Activated CD8-positive, alpha-beta memory T cell treated with anti-CD3 and anti-CD28 coated beads for 4 hours (primary cell): ENCODE data around the gene PSEN1.
"Not testable (repeated sequence)": the region's sequence is repeated elsewhere in the genome, so short reads cannot be mapped to it uniquely, and the experiment has no call there.

Experiments used
- DNase-seq, 2 donors: peaks; one replicate each; pipeline ENCODE4 v3.0.0-alpha.2; 2020; ENCODE audit warnings: low read depth in 2 of 2

Gene PSEN1

GRCh38 chr14:73166399-73166798 is 30.1 kb downstream of the PSEN1 start:
- no peak for DNase-seq

DNA sequence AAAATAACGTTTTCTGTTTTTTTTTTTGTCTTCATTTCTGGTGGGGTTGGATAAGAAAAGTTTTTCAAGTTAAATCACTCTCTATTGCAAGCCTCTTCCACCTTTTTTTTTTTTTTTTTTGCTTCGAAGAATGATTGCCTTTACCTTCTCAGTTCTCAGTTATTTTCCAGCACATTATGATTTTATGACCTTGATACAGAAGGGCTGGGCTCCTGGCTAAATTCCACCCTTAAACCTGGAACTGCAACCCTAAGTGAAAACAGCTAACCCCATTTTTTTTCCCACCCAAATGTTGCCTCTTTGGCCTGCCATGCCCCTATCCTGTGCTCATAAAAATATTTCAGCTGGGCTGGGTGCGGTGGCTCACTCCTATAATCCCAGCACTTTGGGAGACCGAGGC is 31.4 kb downstream of the PSEN1 start:
- no peak for DNase-seq

DNA sequence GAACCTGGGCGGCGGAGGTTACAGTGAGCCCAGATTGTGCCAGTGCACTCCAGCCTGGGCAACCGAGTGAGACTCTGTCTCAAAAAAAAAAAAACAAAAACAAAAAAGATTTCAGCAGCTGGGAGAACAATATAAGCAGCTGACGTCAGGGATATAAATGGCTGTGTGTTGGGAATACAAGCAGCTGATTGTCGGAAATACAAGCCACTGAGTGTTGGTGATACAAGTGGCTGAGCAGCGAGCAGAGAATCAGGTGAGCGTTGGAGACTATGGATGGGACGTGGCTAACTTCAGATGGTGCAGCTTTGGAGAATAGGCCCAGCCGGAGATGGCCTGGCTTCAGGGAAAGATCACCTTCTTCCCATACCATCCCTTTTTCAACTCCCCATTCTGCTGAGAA is 32.0 kb downstream of the PSEN1 start:
- no peak for DNase-seq

- DNase-seq, result no peak
Measured at GRCh38 chr14:73168691-73169090, 32.4 kb downstream of the PSEN1 start.

DNA sequence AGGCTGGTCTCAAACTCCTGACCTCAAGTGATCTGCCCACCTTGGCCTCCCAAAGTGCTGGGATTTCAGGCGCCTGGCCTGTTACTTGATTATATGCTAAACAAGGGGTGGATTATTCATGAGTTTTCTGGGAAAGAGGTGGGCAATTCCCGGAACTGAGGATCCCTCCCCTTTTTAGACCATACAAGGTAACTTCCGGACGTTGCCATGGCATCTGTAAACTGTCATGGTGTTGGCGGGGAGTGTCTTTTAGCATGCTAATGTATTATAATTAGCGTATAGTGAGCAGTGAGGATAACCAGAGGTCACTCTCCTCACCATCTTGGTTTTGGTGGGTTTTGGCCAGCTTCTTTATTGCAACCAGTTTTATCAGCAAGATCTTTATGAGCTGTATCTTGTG is 33.5 kb downstream of the PSEN1 start:
- DNase-seq, result not testable (repeated sequence)

DNA sequence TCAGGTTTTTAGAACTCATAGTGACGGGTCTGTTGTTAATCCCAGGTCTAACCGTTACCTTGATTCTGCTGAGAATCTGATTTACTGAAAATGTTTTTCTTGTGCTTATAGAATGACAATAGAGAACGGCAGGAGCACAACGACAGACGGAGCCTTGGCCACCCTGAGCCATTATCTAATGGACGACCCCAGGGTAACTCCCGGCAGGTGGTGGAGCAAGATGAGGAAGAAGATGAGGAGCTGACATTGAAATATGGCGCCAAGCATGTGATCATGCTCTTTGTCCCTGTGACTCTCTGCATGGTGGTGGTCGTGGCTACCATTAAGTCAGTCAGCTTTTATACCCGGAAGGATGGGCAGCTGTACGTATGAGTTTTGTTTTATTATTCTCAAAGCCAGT is 34.4 kb downstream of the PSEN1 start:
- DNase-seq, result no peak

DNA sequence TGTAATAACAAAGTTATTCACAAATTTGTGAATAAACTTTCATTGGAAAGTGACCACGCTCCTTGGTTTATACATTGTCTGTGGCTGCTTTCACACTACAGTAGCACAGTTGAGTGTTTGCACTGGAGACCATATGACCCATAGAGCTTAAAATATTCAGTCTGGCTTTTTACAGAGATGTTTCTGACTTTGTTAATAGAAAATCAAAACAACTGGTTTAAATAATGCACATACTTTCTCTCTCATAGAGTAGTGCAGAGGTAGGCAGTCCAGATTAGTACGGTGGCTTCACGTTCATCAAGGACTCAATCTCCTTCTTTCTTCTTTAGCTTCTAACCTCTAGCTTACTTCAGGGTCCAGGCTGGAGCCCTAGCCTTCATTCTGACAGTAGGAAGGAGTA is 36.2 kb downstream of the PSEN1 start:
- no peak for DNase-seq

- no peak for DNase-seq
Measured at GRCh38 chr14:73173092-73173735, 36.9 kb downstream of the PSEN1 start.

DNA sequence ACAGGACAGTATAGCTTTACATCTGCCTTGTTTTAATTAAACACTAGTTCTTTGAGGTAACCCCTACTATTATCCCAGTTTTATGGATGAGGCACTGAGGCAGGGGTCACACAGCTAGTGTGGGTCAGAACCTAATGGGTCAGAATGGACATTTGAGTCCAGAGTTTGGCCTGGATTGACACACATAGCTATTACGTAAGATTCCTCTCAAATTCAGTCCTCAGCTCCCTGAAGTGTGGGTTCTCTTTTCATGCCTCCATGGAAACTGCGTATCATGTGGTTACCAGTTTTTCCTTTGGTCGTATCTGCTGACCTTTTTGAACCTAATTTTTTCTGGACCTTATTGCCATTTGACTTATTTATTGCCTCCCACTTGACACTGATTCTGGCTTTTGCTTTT is 40.4 kb downstream of the PSEN1 start:
- no peak for DNase-seq

DNA sequence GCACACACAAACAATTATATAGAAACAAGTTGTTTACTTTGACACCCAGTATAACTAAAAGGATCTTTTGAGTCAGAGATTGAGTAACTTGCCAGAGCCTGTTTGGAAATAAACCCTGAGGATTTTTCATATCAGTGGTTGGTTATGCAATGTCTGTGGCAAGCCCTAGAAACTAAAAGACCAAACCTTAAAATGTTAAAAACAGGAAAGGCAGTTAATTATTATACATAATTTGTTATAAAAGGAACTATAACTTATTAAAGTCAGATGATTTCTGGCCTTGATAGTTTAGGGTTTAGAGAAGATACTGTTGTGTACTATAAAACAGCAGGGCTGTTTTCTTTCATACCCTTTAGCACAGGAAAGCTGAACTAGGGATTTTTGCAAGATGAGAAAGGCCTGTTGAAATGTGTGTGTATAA is 44.1 kb downstream of the PSEN1 start:
- no peak for DNase-seq

- DNase-seq, result not testable (repeated sequence)
Measured at GRCh38 chr14:73180969-73181368, 44.7 kb downstream of the PSEN1 start.

DNA sequence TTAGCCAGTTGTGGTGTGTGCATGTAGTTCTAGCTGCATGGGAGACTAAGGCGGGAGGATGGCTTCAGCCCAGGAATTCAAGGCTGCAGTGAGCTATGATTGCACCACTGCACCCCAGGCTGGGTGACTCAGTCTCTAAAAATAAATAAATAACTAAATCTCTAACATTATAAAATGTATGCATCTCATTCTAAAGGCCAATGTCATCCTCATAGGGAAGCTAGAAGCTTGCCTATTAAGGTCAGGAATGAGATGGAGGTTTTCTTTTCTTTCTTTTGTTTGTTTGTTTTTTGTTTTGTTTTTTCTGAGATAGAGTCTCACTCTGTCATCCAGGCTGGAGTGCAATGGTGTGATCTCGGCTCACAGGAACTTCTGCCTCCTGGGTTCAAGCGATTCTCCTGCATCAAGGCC is 52.2 kb downstream of the PSEN1 start:
- no peak for DNase-seq

- DNase-seq, result no peak
Measured at GRCh38 chr14:73189651-73190050, 53.3 kb downstream of the PSEN1 start.

DNA sequence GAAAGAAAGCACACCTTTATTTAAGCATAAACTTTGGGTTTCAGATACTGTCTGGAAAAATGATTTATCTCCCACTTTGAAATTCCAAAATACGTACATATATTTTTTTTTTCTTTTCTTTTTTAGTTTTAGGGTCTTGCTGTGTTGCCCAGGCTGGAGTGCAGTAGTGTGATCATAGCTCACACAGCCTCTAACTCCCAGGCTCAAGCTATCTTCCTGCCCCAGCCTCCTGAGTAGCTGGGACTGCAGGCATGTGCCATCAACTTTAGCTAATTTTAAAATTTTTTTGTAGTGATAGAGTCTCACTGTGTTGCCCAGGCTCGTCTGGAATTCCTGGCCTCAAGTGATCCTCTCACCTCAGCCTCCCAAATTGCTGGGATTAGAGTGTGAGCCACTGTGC is 55.1 kb downstream of the PSEN1 start:
- DNase-seq, result no peak

- not testable (repeated sequence) for DNase-seq
Measured at GRCh38 chr14:73194306-73194705, 58.0 kb downstream of the PSEN1 start.

DNA sequence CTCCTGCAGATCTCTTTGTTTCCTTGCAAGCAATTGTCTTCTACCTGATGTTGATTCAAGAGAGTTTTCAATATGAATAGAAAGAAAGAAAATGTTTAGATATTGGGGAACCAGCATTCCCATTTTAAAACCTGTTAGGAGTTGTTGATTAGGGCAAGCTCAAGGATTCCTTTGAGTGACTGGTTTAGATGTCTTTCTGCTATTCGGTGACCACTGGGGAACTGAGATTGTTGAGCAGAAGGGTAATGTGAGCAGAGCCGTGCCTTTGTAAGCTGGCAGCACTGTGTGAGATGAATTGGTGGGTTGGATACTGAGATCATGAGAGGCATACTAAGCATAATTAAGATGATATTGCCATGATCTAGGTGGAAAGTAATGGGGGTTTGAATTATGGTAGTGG is 61.9 kb downstream of the PSEN1 start:
- DNase-seq, result no peak

DNA sequence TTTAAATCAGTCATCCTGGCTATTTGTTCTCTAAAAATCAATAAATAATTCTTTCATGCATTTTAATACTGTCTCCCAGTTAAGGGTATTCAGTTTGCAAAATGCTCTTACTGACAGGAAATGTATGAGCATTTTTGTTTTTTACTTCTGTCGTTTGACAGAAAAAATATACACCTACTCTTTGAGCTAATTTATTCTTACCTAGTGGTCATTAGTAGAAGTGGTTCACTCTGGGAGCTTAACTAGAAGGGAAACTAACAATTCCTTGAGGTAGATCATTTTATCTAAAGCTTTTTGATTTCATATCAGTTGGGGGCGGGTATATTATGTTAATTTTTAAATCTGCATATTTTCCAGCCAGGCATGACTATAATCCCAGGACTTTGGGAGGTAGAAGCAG is 67.2 kb downstream of the PSEN1 start:
- DNase-seq, result no peak

DNA sequence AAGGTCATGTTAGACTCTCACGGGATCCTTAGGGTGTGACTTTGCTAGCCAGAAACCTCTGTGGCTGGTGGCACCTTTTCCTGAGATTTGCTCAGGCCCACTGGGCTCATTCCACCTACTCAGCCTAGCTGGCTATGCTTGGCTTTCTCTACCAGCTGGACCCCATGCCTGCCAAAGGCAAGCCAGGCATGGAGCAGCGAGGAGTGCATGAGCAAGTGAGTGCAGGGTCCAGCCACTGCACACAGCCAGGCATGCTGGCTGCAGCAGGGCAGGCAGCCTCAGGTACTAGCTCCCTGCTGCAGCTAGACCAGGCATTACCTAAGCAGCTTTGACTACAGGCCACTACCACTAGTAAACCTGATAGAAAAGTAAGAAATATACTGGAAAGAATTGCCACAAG is 71.3 kb downstream of the PSEN1 start:
- no peak for DNase-seq

GRCh38 chr14:73208390-73208789 is 72.1 kb downstream of the PSEN1 start:
- no peak for DNase-seq

GRCh38 chr14:73208846-73209245 is 72.5 kb downstream of the PSEN1 start:
- DNase-seq, result no peak

GRCh38 chr14:73209953-73210352 is 73.6 kb downstream of the PSEN1 start:
- no peak for DNase-seq

GRCh38 chr14:73211251-73212040 is 75.1 kb downstream of the PSEN1 start:
- no peak for DNase-seq

DNA sequence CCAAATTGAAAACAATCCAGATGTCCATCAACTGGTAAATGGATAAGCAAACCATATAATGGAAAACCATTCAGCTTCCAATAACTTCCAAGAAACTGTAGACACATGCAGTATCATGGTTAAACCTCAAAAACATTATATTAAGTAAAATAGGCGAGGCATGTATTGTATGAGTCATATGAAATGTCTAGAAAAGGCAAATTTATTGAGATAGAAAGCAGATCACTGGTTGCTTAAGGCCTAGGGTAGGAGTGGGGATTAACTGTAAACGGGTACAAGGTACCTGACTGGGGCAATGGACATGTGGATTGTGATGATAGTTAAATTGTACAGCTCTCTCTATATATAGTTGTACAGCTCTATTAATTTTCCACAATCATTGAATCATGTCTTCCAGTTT is 79.7 kb downstream of the PSEN1 start:
- no peak for DNase-seq

DNA sequence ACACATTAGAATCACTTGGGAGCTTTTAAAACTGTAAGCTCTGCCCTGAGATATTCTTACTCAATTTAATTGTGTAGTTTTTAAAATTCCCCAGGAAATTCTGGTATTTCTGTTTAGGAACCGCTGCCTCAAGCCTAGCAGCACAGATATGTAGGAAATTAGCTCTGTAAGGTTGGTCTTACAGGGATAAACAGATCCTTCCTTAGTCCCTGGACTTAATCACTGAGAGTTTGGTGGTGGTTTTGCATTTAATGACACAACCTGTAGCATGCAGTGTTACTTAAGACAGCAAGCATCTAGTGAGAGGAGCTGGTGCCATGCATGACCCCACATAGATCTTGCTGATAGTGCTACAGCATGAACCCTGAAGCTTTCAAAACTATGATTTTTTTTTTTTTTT is 81.1 kb downstream of the PSEN1 start:
- no peak for DNase-seq
